SJCRH30 (cell line): ENCODE measurements around the gene RNF31. TPM values are rescaled to one million over a fixed set of nuclear protein-coding genes. Genes with fewer than 3 reads are reported as not detected.
A peak's percentile ranks its signal among the peaks of the same experiment; 100 is the strongest.

Experiments
- DNase-seq, 2 experiments: peaks; one replicate each; pipeline ENCODE4 v3.0.0-alpha.2; 2015 to 2020
- H3K27ac ChIP-seq: fragments of 250-450 bp; sonication (Bioruptor Pico); 2 replicates; pipeline ENCODE4 v1.5.1; 2020; ENCODE audit warnings: mild to moderate bottlenecking, moderate library complexity
- H3K27me3 ChIP-seq: fragments of 250-450 bp; sonication (Bioruptor Pico); 2 replicates; pipeline ENCODE4 v1.5.1; 2020; ENCODE audit warnings: mild to moderate bottlenecking, moderate library complexity
- H3K36me3 ChIP-seq: fragments of 250-450 bp; sonication (Bioruptor Pico); 2 replicates; pipeline ENCODE4 v1.5.1; 2020; ENCODE audit warnings: mild to moderate bottlenecking, moderate library complexity
- H3K4me1 ChIP-seq: fragments of 250-450 bp; sonication (Bioruptor Pico); 2 replicates; pipeline ENCODE4 v1.5.1; 2020; ENCODE audit warnings: mild to moderate bottlenecking, moderate library complexity
- H3K4me3 ChIP-seq: fragments of 250-450 bp; sonication (Bioruptor Pico); 2 replicates; pipeline ENCODE4 v1.5.1; 2020; ENCODE audit warnings: mild to moderate bottlenecking, moderate library complexity
- H3K9me3 ChIP-seq: fragments of 250-450 bp; sonication (Bioruptor Pico); replicated peaks from 2 replicates; pipeline ENCODE4 v1.5.1; 2020; ENCODE audit warnings: mild to moderate bottlenecking, moderate library complexity
- total RNA-seq: library from RNA; depleted of rRNA; stranded (reverse); fragments of >200 nt; shearing (Covaris generic); gene quantifications from 2 replicates; pipeline ENCODE4 v1.2.3, GENCODE V29; 2014

Gene RNF31
- total RNA-seq, 1 experiment from 2014 or later: 58.8 TPM

GRCh38 chr14:24130380-24130716 lies 16.9 kb upstream of the RNF31 start, which contains the start of gene FITM1:
TSS of gene FITM1 (plus strand) at chr14:24130659. CDS start at chr14:24131564, 905 bp downstream.
- Histone ChIP-seq H3K4me1 (peaks cover 22% of the 10 kb centered on the region), H3K9me3 (no peaks in the 10 kb centered on the region), H3K36me3 (peaks cover 12% of the 10 kb centered on the region), H3K27me3 (no peaks in the 10 kb centered on the region), H3K27ac (peak within 1 kb of the TSS; percentile 98), H3K4me3 (peak within 1 kb of the TSS; percentile 94)
- peak in 1 of 2 experiments; percentile 52 for DNase-seq

GRCh38 chr14:24130717-24131548 lies 16.4 kb upstream of the RNF31 start:
- Histone ChIP-seq H3K4me3 (peak overlapping the region; percentile 94), H3K4me1 (peaks cover 24% of the 10 kb centered on the region), H3K27ac (peak overlapping the region; percentile 98)

GRCh38 chr14:24131549-24131966 lies 15.7 kb upstream of the RNF31 start:
- Histone ChIP-seq H3K27ac (peak overlapping the region; percentile 98), H3K27me3 (no peaks in the 10 kb centered on the region), H3K4me1 (peaks cover 24% of the 10 kb centered on the region), H3K9me3 (no peaks in the 10 kb centered on the region), H3K4me3 (peak overlapping the region; percentile 94), H3K36me3 (peaks cover 12% of the 10 kb centered on the region)
- DNase-seq: no peak

More at GRCh38 chr14:24130717-24131548, 16.4 kb upstream of the RNF31 start:
- Histone ChIP-seq H3K9me3 (no peaks in the 10 kb centered on the region), H3K27me3 (no peaks in the 10 kb centered on the region), H3K36me3 (peaks cover 12% of the 10 kb centered on the region)
- peak; percentile 98 to 99 for DNase-seq

- peaks cover 24% of the 10 kb centered on the region for H3K4me1 ChIP-seq
- peaks cover 12% of the 10 kb centered on the region for H3K36me3 ChIP-seq
- H3K27ac ChIP-seq: peak overlapping the region; percentile 98
- peak overlapping the region; percentile 94 for H3K4me3 ChIP-seq
- peak; percentile 64 to 67 for DNase-seq
- H3K9me3 ChIP-seq: no peaks in the 10 kb centered on the region
- H3K27me3 ChIP-seq: no peaks in the 10 kb centered on the region
Measured at GRCh38 chr14:24132061-24132685, 15.1 kb upstream of the RNF31 start.

GRCh38 chr14:24132976-24133375 lies 14.3 kb upstream of the RNF31 start:
- peaks cover 20% of the 10 kb centered on the region for H3K36me3 ChIP-seq
- H3K4me1 ChIP-seq: peaks cover 24% of the 10 kb centered on the region
- H3K4me3 ChIP-seq: peak overlapping the region; percentile 94
- H3K9me3 ChIP-seq: no peaks in the 10 kb centered on the region
- DNase-seq: no peak
- H3K27me3 ChIP-seq: no peaks in the 10 kb centered on the region
- no peak overlapping the region; the same call in 1 of the 2 replicates for H3K27ac ChIP-seq

- no peak for DNase-seq
- no peak overlapping the region for H3K4me3 ChIP-seq
- H3K27me3 ChIP-seq: no peaks in the 10 kb centered on the region
- peaks cover 28% of the 10 kb centered on the region for H3K36me3 ChIP-seq
- H3K9me3 ChIP-seq: no peaks in the 10 kb centered on the region
- H3K4me1 ChIP-seq: peaks cover 24% of the 10 kb centered on the region
- H3K27ac ChIP-seq: no peak overlapping the region
Measured at GRCh38 chr14:24133735-24134134, 13.6 kb upstream of the RNF31 start.

- Histone ChIP-seq H3K9me3 (no peaks in the 10 kb centered on the region), H3K4me1 (peaks cover 24% of the 10 kb centered on the region), H3K4me3 (peak overlapping the region; percentile 83), H3K27ac (peak overlapping the region; percentile 3; the same call in 1 of the 2 replicates), H3K27me3 (no peaks in the 10 kb centered on the region), H3K36me3 (peaks cover 41% of the 10 kb centered on the region)
- no peak for DNase-seq
Measured at GRCh38 chr14:24135584-24135833, 11.8 kb upstream of the RNF31 start.

GRCh38 chr14:24135834-24136683 lies 11.2 kb upstream of the RNF31 start, which contains the start of gene PSME1:
TSS of gene PSME1 (plus strand) at chr14:24136194. CDS start at chr14:24136263, 69 bp downstream.
- Histone ChIP-seq H3K27me3 (no peaks in the 10 kb centered on the region), H3K4me3 (peak within 1 kb of the TSS; percentile 83), H3K36me3 (peaks cover 41% of the 10 kb centered on the region), H3K27ac (peak within 1 kb of the TSS; percentile 52; the same call in 1 of the 2 replicates), H3K4me1 (peaks cover 19% of the 10 kb centered on the region; the same call in 1 of the 2 replicates), H3K9me3 (no peaks in the 10 kb centered on the region)
- peak; percentile 93 to 95 for DNase-seq

- DNase-seq: peak in 1 of 2 experiments; percentile 38
- Histone ChIP-seq H3K36me3 (peaks cover 37% of the 10 kb centered on the region), H3K4me1 (peaks cover 19% of the 10 kb centered on the region; the same call in 1 of the 2 replicates), H3K27ac (peak overlapping the region; percentile 52; the same call in 1 of the 2 replicates), H3K27me3 (no peaks in the 10 kb centered on the region), H3K4me3 (peak overlapping the region; percentile 83), H3K9me3 (no peaks in the 10 kb centered on the region)
Measured at GRCh38 chr14:24136684-24137528, 10.4 kb upstream of the RNF31 start.

- peaks cover 19% of the 10 kb centered on the region; the same call in 1 of the 2 replicates for H3K4me1 ChIP-seq
- DNase-seq: no peak
- no peak overlapping the region for H3K4me3 ChIP-seq
- H3K36me3 ChIP-seq: peaks cover 35% of the 10 kb centered on the region
- no peaks in the 10 kb centered on the region for H3K27me3 ChIP-seq
- no peaks in the 10 kb centered on the region for H3K9me3 ChIP-seq
- H3K27ac ChIP-seq: no peak overlapping the region
Measured at GRCh38 chr14:24137529-24138395, 9.5 kb upstream of the RNF31 start.

- Histone ChIP-seq H3K36me3 (peaks cover 32% of the 10 kb centered on the region), H3K27me3 (no peaks in the 10 kb centered on the region), H3K27ac (no peak overlapping the region), H3K9me3 (no peaks in the 10 kb centered on the region), H3K4me3 (no peak overlapping the region), H3K4me1 (peaks cover 15% of the 10 kb centered on the region; the same call in 1 of the 2 replicates)
- no peak for DNase-seq
Measured at GRCh38 chr14:24138396-24139271, 8.7 kb upstream of the RNF31 start.

GRCh38 chr14:24139272-24139934 lies 7.9 kb upstream of the RNF31 start:
- peak overlapping the region; percentile 84 for H3K4me3 ChIP-seq
- H3K27me3 ChIP-seq: no peaks in the 10 kb centered on the region
- peaks cover 30% of the 10 kb centered on the region for H3K36me3 ChIP-seq
- peak in 1 of 2 experiments; percentile 31 for DNase-seq
- peaks cover 15% of the 10 kb centered on the region; the same call in 1 of the 2 replicates for H3K4me1 ChIP-seq
- no peaks in the 10 kb centered on the region for H3K9me3 ChIP-seq
- H3K27ac ChIP-seq: no peak overlapping the region; the same call in 1 of the 2 replicates
